Panc1 (cell line): ENCODE measurements around the gene TOGARAM1. TPM values are rescaled to one million over a fixed set of nuclear protein-coding genes. Genes with fewer than 3 reads are reported as not detected.

ENCODE experiments used
- ATAC-seq: fragments of 200-7000 bp; cut with Tn5 transposase; 2 replicates; pipeline ENCODE4 v1.9.1; 2020; ENCODE audit warnings: mild to moderate bottlenecking, moderate library complexity
- BruUV-seq: library from RNA; stranded (reverse); fragments of 400-500 nt; replicated peaks from 2 replicates; lab custom pipeline; 2021; lab: Mats Ljungman, UMichigan
- CTCF ChIA-PET: fragments of 300-600 bp; sonication (Branson Sonifier 250); formaldehyde crosslinking; loops from one replicate; lab custom pipeline; 2022; ENCODE audit warnings: antibody characterized with exemption; lab: Charles Lee
- POLR2A ChIA-PET: fragments of 300-600 bp; sonication (Branson Sonifier 250); formaldehyde crosslinking; loops from one replicate; lab custom pipeline; 2022; ENCODE audit warnings: antibody characterized with exemption; lab: Charles Lee
- DNase-seq: peaks from one replicate; pipeline ENCODE4 v3.0.0-alpha.2; 2010; ENCODE audit warnings: low read depth, low spot score
- H3K27ac ChIP-seq: 2 replicates; pipeline ENCODE4 v1.5.1; 2011; ENCODE audit warnings: mild to moderate bottlenecking, low read length, inconsistent platforms
- H3K27me3 ChIP-seq: fragments of 200-500 bp; sonication (Bioruptor generic); 2 replicates; pipeline ENCODE4 v1.6.0; 2014; ENCODE audit warnings: low read length, inconsistent platforms; ENCODE audit not compliant: control insufficient read depth, insufficient read depth
- H3K36me3 ChIP-seq: fragments of 200-500 bp; sonication (Bioruptor generic); 2 replicates; pipeline ENCODE4 v1.5.1; 2014; ENCODE audit warnings: inconsistent platforms, mild to moderate bottlenecking, low read length, moderate library complexity; ENCODE audit not compliant: control insufficient read depth, insufficient read depth
- H3K4me1 ChIP-seq: 2 replicates; pipeline ENCODE4 v1.5.1; 2011; ENCODE audit warnings: inconsistent platforms, mild to moderate bottlenecking, low read length, moderate library complexity; ENCODE audit not compliant: control insufficient read depth, insufficient read depth
- H3K4me3 ChIP-seq, 2 experiments: 2 replicates each; pipeline ENCODE4 v1.5.1; 2011 to 2012; ENCODE audit warnings: low read depth in 2 of 2, low read length in 2 of 2, mild to moderate bottlenecking in 2 of 2, inconsistent platforms in 1 of 2, moderate library complexity in 1 of 2
- H3K9me3 ChIP-seq: fragments of 200-500 bp; sonication (Bioruptor generic); 2 replicates; pipeline ENCODE4 v1.5.1; 2014; ENCODE audit warnings: low read depth, mild to moderate bottlenecking, inconsistent platforms, low read length, moderate library complexity; ENCODE audit not compliant: control insufficient read depth, insufficient read depth
- POLR2AphosphoS5 ChIP-seq: IDR thresholded peaks from 2 replicates; pipeline ENCODE4 v1.6.1; 2012; ENCODE audit warnings: mild to moderate bottlenecking, low read depth, low read length, moderate library complexity
- SIN3A ChIP-seq: IDR thresholded peaks from 2 replicates; pipeline ENCODE4 v1.6.1; 2012; ENCODE audit warnings: low read depth, mild to moderate bottlenecking, low read length, moderate library complexity, borderline replicate concordance; ENCODE audit not compliant: insufficient read depth
- TCF7L2 ChIP-seq: IDR thresholded peaks from 2 replicates; pipeline ENCODE4 v1.6.1; 2011; ENCODE audit warnings: mild to moderate bottlenecking, low read depth, low read length, inconsistent platforms
- in situ Hi-C: cut with HindIII; loops from 2 replicates; pipeline ENCODE4 v1.10.0; 2016; ENCODE audit warnings: low sequenced_read_pairs, low pct_unique_long_range_greater_than_20kb
- intact Hi-C: fragments of 100-400 bp; cut with micrococcal nuclease; formaldehyde crosslinking; loops from one replicate; pipeline ENCODE4 v1.10.0; 2022; ENCODE audit not compliant: unreplicated experiment
- total RNA-seq: library from RNA; stranded (reverse); gene quantifications from one replicate; pipeline ENCODE4 v1.2.1, GENCODE V29; 2021; ENCODE audit not compliant: unreplicated experiment
- TF ChIP-seq, protein P1 (sequence below), 2 experiments: IDR thresholded peaks; 2 replicates each; pipeline ENCODE4 v1.6.1; 2011 to 2012; ENCODE audit warnings: low read depth in 2 of 2, control low read depth in 1 of 2, low read length in 1 of 2, mild to moderate bottlenecking in 1 of 2, moderate library complexity in 1 of 2; ENCODE audit not compliant: insufficient read depth in 1 of 2
- TF ChIP-seq, protein P2 (sequence below): fragments of 450-650 bp; IDR thresholded peaks from 2 replicates; pipeline ENCODE4 v1.5.1; 2017; ENCODE audit warnings: mild to moderate bottlenecking

The TOGARAM1 gene
- total RNA-seq, 1 experiment from 2014 or later: 11.6 TPM

DNA sequence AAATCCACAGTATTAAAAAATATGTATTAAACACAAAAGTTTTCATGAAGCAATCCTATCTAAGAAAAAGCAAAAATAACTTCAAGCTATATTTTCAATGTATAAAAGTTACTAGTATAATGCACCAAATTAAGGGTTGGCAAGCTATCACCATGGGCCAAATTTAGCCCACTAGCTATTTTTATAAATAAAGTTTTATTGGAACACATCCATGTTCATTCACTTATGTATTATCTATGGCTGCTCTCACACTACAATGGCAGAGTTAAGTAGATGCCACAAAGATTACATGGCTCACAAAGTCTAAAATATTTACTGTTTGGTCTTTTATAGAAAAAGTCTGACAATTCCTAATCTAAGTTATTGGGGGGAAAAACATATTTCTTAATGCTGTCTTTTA is 17.9 kb upstream of the TOGARAM1 start:
- ChIA-PET POLR2A (interaction anchor here (0.7 kb wide), 1 partner anchor 152 kb away, joined by 6 read pairs; no protein-coding TSS in a partner anchor), CTCF (no interaction called here)
- no peaks in the 10 kb centered on the region; the same call in 1 of the 2 replicates for H3K36me3 ChIP-seq
- no TSS peak for BruUV-seq
- H3K4me3 ChIP-seq: no peak overlapping the region
- in situ Hi-C loops: no loop called here
- DNase-seq (no peak), ATAC-seq (no peak)
- intact Hi-C loops: no loop called here
- no peak for TF ChIP-seq SIN3A
- TF ChIP-seq POLR2AphosphoS5: no peak
- TF ChIP-seq, protein P1, sequence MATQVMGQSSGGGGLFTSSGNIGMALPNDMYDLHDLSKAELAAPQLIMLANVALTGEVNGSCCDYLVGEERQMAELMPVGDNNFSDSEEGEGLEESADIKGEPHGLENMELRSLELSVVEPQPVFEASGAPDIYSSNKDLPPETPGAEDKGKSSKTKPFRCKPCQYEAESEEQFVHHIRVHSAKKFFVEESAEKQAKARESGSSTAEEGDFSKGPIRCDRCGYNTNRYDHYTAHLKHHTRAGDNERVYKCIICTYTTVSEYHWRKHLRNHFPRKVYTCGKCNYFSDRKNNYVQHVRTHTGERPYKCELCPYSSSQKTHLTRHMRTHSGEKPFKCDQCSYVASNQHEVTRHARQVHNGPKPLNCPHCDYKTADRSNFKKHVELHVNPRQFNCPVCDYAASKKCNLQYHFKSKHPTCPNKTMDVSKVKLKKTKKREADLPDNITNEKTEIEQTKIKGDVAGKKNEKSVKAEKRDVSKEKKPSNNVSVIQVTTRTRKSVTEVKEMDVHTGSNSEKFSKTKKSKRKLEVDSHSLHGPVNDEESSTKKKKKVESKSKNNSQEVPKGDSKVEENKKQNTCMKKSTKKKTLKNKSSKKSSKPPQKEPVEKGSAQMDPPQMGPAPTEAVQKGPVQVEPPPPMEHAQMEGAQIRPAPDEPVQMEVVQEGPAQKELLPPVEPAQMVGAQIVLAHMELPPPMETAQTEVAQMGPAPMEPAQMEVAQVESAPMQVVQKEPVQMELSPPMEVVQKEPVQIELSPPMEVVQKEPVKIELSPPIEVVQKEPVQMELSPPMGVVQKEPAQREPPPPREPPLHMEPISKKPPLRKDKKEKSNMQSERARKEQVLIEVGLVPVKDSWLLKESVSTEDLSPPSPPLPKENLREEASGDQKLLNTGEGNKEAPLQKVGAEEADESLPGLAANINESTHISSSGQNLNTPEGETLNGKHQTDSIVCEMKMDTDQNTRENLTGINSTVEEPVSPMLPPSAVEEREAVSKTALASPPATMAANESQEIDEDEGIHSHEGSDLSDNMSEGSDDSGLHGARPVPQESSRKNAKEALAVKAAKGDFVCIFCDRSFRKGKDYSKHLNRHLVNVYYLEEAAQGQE (IDR thresholded peaks at IDR 0.05; ENCODE audit: insufficient read depth in 1 of 2, low read depth in 2 of 2, low read length in 1 of 2): no peak
- TF ChIP-seq, protein P2, sequence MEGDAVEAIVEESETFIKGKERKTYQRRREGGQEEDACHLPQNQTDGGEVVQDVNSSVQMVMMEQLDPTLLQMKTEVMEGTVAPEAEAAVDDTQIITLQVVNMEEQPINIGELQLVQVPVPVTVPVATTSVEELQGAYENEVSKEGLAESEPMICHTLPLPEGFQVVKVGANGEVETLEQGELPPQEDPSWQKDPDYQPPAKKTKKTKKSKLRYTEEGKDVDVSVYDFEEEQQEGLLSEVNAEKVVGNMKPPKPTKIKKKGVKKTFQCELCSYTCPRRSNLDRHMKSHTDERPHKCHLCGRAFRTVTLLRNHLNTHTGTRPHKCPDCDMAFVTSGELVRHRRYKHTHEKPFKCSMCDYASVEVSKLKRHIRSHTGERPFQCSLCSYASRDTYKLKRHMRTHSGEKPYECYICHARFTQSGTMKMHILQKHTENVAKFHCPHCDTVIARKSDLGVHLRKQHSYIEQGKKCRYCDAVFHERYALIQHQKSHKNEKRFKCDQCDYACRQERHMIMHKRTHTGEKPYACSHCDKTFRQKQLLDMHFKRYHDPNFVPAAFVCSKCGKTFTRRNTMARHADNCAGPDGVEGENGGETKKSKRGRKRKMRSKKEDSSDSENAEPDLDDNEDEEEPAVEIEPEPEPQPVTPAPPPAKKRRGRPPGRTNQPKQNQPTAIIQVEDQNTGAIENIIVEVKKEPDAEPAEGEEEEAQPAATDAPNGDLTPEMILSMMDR: no peak
- TF ChIP-seq TCF7L2: no peak
- H3K27me3 ChIP-seq: no peaks in the 10 kb centered on the region
- no peaks in the 10 kb centered on the region for H3K4me1 ChIP-seq
- no peak overlapping the region for H3K27ac ChIP-seq
- H3K9me3 ChIP-seq: no peaks in the 10 kb centered on the region

DNA sequence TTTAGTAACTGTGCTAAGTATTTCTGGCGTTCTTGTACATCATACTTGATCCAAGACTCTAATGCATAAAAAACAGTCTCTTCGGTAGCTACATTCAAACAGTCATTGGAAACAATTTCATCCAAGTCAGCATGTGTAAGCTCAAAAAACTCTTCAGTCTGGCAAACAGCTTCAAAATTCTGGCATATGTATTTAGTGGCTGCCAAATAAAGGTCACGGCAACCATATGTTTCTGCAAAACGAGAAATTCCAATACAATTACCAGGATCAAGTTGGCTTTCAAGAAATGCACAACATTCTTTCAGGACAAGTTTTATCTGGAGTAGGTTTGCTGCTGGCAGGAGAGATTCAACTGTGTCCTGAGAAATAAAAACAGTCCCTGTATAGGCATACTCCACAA is 16.7 kb upstream of the TOGARAM1 start:
- POLR2A ChIA-PET: no interaction called here
- no peaks in the 10 kb centered on the region for H3K4me1 ChIP-seq
- TF ChIP-seq, protein P1 (IDR thresholded peaks at IDR 0.05; ENCODE audit: insufficient read depth in 1 of 2, low read depth in 2 of 2, low read length in 1 of 2): no peak
- TF ChIP-seq POLR2AphosphoS5 (no peak), SIN3A (no peak), TCF7L2 (no peak)
- TF ChIP-seq, protein P2: no peak
- H3K27ac ChIP-seq: no peak overlapping the region
- H3K4me3 ChIP-seq: no peak overlapping the region
- no peaks in the 10 kb centered on the region; the same call in 1 of the 2 replicates for H3K36me3 ChIP-seq
- in situ Hi-C loops (no loop called here), intact Hi-C loops (no loop called here)
- ATAC-seq (no peak), DNase-seq (no peak)
- no peaks in the 10 kb centered on the region for H3K9me3 ChIP-seq
- CTCF ChIA-PET: no interaction called here
- no TSS peak for BruUV-seq
- H3K27me3 ChIP-seq: no peaks in the 10 kb centered on the region
